Activated T-helper 1 cell treated with Interleukin-2 at 50 U/mL for 16 hours (primary cell): ENCODE data around the gene DLGAP1.
"Not testable (repeated sequence)": the region's sequence is repeated elsewhere in the genome, so short reads cannot be mapped to it uniquely, and the experiment has no call there.

Experiments used
- DNase-seq: peaks from one replicate; pipeline ENCODE4 v3.0.0-alpha.2; 2020; ENCODE audit warnings: low read depth

The DLGAP1 gene

DNA sequence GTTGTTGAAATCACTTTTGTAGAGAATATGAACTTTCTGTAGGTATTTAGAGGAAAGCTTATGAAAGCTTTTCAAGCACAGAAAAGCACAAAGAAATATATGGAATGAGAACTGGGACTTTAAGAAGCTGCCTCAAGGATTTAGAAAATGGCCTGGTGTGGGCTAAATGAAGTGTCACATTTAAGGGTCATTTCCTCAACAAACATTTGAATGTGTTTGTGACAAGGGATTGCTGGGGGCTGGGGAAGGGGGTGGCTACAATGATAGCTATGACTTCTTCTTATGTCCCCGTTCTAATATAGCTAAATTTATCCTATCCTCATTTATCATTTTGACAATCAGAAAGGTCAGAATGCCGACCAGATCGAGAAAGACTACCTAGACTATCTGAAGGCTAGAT is 69.2 kb downstream of the DLGAP1 start:
- no peak for DNase-seq

DNA sequence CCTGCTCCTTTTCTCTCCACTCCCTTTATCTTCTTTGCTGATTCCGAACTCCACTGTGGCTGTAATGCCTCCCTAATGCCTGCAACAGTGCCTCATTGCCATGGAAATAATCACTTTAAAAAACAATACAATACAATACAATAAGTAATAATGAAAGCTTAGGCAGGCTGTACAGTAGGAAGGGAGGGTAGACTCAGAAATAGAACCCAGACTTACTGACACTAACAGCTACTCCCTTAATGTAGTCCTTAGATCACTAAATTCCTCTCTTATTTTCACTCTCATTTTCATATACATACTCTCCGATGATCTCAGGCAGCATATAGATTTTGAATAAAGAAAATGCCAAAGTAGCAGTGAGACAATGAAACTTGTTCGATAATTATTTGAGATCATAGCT is 70.2 kb downstream of the DLGAP1 start:
- DNase-seq, result no peak

DNA sequence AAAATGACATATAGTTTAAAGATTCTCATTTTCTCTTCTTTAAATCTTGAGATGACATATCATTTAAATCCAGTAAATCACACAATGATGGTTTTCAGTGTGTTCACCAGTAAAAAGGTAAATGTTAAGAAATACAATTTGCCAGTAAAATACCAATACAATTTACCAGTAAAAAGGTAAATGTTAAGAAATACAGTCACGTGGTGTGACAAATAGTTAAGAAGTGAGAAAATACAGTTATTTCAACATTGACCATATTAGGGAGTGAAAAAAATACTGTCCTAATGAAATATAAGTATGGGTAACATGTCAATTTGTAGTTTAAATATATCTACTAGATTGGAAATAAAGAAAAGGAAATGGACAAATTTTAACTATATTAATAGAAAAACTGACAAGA is 80.5 kb downstream of the DLGAP1 start:
- DNase-seq, result no peak

DNA sequence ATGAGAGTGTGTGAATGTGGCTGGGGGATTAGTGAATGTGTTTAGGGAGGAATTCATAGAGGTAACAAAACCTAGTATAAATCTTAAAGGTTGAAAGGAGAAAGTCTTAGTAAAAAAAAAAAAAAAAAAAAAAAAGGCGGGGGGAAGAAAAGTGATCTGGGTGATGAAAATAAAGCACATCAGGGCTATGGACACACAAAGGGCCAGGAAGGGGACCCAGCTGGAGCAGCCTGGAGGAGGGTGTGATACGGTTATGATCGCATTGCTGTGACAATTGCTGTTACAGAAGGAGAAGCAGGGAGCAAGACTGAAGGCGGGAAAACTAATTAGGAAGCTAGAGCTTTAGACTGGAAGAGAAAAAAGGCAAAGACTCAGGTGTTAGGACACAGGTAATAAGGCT is 85.4 kb downstream of the DLGAP1 start:
- DNase-seq, result no peak

DNA sequence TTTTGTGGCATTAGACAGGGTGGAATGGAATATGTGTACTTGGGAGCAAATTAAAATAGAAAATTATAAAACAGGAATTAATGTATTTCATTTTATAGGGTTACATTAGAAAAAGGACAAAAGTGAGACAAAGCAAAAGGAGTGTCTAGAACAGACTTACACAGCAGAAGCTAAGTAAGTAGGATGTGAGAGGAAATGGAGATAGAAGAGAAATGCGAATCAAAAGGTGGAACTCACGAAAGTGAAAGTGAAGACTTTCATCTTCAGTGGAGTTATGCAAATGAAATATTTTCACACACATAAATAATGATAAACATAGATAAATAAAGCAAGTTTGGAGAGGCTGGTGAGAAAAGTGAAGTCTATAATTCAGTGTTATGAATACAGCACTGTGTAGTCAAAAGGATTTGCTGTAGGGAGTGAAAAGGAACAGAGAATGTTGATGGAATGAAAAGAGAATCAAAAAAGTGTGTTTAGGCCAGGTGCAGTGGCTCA is 94.8 kb downstream of the DLGAP1 start:
- DNase-seq, result no peak

DNA sequence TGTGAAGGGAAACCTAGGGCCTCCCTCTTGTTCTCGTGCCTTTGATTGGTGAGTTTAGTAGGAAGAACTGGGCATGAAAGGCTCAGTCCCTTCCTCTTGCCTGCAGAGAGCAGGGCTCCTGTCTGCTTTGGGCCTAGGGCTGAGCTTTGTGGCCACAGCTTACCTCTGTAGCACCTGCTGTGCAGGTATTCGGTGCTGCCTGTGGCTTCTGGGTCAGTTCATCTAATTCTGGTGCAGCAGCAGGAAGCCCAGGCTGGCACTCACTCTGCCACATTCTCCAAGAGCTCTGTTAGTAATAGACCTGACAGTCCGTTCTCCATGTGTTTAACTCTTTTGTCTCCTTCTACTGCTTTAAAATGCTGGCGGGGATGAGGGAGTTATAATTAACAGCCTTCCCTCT is 96.5 kb downstream of the DLGAP1 start:
- DNase-seq, result no peak

DNA sequence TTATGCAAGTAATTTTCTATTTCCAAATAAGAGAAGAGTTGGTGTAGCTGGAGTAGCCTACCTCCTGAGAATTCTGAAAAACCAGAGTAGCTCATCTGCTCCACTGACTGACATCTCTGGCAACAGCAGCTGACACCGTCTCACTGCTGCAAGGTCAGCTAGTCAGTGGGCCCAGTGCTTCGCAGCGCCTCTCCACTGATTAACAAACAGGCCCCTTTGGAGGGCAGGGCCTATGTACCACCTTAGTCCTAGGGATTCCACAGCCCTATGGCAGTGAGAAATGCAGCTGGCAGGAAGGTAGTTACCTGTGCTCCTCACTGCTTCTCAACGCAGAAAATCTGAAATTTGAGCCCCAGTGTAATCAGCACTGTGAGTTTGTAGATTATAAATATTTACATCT is 97.5 kb downstream of the DLGAP1 start:
- no peak for DNase-seq

DNA sequence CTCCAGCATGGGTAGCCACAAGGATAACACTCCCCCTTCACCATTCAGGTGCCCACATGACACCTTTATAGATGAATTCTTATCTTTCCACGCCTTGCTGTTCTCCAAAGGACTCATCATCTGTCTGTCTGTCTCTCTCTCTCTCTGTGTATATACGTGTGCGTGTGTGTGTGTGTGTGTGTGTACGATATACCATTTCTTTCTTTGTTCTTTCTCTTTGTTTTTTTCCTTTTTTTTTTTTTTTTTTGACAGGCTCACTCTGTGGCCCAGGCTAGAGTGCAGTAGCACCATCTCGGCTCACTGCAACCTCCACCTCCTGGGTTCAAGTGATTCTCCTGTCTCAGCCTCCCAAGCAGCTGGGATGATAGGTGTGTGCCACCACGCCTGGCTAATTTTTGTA is 98.2 kb downstream of the DLGAP1 start:
- no peak for DNase-seq

DNA sequence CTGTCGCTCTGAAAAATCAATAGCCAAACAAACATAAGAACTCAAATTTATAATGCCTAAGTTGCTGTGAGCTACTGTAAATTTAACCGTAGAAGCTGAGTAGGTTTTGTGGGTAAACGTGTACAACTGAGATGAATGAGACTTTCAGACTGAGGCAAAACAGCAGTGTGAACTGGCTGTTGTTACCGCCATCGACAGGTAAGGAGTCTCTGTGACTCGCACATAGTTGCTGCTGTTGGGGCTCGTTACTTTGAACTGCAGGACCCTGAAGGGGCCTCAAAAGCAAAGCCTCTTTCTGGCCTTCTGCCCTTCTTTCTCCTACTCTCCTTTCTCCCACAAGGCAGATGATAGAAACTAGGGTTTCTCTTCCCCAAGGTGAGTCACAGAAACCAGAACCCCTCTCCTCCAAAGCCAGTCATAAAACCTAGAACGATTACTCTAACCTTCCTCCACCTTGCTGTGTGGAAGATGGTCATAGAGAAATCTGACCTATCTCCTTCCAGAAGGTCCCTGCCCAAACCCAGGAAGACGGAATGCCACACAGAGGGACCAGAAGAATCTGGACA is 101.2 kb downstream of the DLGAP1 start:
- no peak for DNase-seq

DNA sequence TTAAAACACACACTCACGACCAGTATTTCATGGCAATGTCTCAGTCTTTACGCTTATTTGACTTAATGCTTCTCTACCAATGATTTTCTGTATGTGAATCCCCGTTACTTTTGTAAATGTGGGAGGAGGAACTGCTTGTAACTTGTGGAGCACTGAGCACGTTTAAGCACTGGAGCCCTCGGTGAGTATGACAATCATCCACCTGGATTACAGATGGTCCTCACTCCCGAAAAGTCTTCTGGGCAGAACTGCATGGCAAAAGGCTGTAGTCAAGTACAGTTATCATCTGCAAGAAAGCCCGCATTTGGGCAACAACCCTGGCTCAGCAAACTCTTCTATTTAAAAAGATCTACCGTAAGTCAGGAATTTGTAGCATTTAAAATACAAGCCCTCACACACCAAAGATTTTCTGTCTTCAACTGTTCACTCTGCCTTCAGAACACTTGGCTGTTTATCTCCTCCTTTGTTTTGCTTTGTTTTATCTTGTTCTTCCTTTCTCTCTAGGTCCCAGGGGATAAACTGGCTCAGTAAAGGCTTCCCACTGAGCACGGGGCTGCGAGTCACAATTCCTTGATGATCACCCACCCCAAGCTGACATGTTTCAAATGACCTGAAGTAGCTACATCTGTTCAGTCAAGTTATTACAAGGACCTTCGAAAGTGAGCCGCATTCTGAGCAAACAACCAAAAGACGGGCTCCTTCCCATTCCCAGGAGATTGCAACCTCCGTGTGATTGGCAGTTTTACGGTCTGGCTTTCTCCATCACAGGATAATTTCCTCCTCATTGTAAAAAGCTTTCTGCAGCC is 102.2 kb downstream of the DLGAP1 start:
- DNase-seq, result no peak

DNA sequence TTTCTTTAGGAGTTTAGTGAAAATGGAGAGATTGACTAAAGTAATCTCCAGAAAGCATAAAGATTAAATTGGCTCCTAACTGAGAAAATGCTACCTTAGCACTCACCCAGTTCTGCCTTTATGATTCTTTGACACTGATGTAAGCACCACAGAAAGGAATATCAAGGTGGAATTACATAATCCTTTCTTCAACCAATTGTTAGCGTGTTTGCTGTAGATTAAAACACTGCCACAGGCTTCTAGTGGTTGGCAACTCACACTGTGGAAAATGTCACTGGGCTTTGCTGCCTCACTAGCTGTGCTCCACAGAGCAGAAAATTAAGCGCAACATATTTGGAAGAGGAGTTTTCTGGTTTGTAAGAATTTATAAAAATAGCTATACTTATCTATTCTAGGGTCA is 104.1 kb downstream of the DLGAP1 start:
- DNase-seq, result no peak

DNA sequence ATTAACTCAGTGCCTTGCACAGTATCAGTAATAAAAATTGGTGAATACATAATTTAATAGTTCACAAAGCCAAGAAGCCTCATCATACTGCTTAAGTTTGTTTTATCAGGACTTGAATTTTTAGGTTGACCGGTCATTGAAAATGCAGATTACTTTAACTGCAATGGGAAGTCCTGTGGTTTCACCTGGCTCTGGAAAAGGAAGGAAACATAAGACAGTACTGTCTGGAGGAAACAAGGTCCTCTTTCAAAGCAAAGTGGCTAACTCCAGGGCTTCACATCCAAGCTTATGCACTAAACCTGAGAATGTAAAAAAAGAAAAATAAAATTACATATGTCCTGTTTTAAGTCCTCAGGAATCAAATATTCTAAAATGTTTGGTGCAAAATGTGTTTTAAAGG is 119.7 kb downstream of the DLGAP1 start:
- DNase-seq, result no peak

DNA sequence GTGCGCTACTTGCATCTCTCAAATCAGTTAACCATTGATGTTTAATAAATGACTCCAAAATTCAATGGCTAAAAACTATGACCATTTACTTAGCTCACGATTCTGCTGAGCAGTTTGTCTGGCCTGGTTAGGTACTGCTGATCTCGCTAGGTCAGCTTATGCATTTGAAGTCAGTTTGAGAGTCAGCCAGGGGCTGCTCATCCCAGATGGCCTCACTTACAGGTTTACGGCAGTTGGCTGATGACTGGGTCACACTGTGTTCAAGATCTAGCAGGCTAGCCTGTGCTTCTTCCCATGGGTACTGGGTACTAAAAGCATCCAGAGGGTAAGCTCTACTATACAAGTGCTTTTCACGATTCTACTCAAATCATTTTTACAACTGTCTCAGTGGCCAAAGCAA is 122.1 kb downstream of the DLGAP1 start:
- no peak for DNase-seq

DNA sequence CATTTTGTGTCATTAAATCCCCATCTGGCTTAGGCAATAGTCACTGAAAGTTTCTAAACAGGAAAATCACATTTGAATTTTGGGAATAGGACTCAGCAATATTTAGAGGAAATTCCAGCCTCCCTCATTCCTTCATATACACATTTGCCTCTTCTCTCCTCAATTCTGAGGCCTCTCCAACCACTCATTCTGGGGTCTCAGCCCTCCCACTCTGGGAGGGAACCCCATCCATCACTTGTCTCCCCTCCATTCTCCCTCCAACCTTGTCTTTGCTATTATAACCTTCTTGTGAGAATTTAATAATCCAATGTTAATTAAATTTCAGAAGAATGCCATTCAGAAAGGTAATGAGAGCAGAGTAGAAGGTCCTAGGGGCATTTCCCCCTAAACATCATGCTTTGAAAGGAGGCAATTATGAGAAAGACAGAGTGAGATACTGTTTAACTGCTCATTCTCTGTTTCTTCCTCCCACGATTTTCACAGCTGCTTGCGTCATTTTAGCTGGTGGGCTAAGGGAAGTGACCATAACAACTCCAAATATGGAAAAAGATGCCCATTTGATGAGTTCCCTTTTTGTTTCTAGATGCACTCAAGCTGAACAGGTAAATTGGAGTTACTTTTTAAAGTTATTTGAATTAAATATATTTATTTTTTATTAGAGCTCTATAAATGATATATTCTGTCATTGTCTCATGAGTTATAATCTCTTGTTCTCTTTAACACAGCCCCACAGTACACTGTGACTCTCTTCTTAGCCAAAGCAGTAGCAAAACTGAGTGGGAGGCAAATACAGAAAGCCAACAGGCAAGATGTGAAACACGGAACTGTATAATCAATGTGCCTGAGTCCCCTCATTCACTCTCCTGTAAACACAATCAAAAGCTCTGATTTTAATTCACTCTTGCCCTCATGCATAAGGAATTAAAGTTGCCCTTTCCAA is 135.1 kb downstream of the DLGAP1 start:
- DNase-seq, result no peak

DNA sequence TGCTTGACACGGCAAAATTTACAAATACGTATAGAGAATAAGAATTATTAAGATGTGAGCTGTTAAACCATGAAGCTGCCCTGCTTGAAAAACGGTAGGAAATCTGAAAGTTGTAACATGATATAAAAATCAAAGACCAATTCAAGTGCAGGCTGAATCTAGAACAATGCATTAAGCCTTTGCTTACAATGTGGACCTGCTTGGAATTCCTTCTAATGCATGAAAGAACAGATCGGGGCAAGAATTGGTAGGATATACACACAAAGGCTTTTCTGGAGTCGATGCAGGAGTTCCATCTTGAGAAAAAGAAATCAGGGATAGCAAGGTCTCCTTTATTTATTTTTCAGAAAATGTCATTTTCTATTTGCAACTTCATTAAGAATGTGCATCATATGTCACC is 136.8 kb downstream of the DLGAP1 start:
- no peak for DNase-seq

DNA sequence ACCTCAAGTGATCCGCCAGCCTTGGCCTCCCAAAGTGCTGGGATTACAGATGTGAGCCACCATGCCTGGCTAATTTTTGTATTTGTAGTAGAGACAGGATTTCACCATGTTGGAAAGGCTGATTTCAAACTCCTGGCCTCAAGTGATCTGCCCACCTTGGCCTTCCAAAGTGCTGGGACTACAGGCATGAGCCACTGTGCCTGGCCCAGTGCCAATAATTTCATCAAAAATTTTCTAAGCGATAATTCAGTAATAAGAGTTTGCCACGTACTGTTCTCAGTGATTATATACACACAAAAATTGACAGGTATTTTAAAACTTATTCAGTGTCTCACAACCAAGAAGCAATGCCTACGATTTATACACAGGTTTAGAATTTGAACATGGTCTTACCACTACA is 143.2 kb downstream of the DLGAP1 start:
- DNase-seq, result not testable (repeated sequence)

DNA sequence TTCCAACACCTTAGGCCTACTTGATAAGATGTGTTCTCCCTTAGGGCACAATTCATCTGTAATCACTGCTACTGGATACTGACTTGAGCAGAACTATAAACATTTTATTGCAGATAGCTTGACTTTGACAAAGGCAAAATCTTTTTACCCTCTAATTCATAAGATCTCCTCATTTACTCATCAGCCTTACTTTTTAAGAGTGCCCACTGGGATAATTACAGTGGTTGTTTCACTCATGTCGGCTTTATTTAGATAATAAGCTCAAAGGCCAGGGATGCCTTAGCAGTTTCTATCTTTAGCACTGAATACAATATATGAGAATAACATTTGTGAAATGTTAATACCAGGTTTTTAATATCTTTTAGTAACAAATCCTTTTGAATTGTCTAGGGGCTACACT is 144.0 kb downstream of the DLGAP1 start:
- DNase-seq, result no peak

DNA sequence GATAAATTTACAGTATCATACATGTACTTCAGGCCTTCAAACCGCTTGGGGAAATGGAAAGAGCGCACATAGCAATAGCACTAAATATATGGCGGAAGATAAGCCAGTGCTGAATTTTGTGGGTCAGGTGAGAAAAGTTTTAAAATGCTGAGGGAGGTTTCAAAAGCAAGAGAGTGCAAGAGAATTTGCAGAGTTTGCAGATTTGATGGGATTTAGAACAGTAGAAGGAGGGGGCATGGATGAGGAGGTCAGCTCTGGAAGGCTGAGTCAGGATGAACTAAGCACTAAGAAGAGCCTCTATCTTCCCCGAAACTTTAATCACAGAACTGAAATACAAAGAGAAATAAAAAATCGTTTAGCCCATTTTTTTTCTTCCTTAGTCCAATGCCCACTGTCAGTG is 145.9 kb downstream of the DLGAP1 start:
- DNase-seq, result no peak

DNA sequence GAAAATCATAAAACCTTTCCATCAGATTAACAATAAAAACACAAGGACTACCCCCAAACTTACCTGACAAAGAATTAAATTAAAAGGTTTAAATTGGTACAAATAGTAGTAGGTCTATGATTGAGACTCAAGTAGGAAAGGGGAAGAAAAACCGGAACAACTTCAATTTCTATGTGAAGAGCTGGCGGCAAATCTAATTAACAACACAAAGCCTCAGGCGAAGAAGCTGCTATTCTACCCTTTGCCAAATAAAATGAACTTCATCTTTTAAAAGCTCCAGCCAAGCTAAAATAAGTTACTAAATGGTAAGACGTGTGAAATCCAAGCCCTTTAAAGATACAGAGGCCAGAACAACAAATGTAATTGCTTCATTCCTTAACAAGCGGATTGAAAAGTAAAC is 146.5 kb downstream of the DLGAP1 start:
- DNase-seq, result no peak

DNA sequence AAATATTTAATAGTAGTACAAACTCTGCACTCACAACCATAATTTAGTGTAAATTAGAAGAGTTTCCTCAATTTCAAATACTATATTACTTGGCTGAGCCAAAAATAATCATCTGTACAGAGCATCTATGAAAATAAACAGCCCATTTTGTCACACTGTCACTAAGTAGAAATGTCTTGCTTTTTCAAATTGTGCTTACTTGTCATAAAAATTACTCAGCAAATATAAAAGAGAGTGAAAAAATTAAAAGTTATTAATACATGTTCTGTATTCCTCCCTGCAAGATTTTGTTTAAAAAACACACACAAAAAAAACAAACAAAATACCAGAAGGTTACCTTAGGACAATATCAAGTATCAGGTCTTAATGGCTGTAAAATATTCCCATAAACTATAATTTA is 155.7 kb downstream of the DLGAP1 start:
- DNase-seq, result no peak

DNA sequence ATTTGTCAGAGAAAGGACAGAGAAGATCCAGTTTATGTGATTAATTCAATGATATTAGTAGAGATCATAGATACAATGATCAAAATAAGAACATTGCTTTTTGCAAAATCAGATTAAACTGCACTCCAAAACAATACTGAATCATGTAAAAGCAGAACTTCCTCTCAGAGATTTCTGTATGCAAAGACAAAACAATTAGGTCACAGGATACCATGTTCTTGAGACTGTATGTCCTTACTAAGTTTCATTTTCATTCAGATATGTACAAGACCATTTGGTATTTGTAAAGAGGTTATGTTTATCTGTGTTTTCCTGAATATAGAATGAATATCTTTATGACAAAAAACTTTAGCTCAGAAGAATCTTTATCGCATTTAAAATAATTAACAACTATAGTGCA is 161.8 kb downstream of the DLGAP1 start:
- no peak for DNase-seq

DNA sequence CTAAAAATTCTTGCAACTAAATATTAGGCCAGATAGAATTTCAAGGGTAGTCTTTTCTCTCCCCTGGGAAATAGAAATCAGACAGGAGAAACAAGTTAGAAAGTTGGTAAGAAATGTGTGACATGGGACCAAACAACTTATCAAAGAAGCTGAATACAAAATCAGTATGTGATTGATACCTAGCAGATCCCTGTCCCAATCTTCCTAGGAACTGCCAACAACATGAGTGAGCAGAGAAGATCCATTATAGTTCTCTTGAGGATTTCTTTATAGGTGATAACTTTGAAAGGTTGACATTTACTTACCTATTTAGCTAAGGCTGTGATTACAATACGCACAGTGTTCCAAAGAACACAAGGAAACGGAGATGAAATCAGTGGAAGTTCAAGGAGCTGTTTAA is 162.4 kb downstream of the DLGAP1 start:
- DNase-seq, result no peak

DNA sequence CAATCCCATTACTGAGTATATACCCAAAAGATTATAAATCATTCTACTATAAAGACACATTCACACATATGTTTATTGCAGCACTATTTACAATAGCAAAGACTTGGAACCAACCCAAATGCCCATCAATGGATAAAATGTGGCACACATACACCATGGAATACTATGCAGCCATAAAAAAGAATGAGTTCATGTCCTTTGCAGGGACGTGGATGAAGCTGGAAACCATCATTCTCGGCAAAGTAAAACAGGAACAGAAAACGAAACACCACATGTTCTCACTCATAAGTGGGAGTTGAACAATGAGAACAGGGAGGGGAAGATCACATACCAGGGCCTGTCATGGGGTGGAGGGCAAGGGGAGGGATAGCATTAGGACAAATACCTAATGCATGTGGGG is 167.8 kb downstream of the DLGAP1 start:
- not testable (repeated sequence) for DNase-seq
